Measurements from ENCODE around the gene ZNHIT1. TPM values are rescaled to one million over a fixed set of nuclear protein-coding genes. Genes with fewer than 3 reads are reported as not detected.

The ZNHIT1 gene
- total and polyA plus RNA-seq, 2 donors (not counting 3 experiments of a cell fraction or from before 2014, with no cell fraction given) = 74.1 to 89.9 TPM

DNA sequence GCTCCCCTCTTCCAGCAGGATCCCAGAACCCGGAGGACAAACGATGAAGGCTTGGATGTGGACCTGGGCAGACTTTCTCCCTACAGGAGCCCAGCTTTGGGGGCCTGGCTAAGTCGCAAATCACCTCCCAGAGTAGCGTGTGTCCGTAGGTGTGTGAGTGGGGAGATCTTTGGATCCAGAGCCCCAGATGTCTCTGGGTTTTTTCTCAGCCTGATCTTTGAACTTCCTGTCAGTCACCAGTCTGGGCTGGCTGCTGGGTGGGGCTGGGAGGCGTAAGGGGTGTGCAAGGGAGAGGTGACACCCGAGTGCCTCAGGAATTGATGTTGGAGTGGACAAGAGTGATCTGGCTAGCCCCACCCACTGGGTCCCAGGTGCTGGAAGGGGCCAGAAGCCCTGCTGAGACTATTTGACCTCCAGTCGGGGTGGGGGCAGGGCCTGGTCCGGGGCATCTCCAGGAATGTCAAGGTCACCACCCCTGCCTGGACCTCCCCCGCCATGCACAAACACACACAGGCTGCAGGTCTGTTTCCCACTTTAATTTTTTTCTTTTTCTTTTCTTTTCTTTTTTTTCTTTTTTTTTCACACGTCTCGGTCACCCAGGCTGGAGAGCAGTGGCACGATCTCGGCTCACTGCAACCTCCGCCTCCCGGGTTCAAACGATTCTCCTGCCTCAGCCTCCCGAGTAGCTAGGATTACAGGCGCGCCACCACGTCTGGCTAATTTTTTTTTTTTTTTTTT, 16.9 kb upstream of the ZNHIT1 start, which contains the start of gene MOGAT3:
MOGAT3 (minus strand) TSS at position 175 of the 738 bp plus-strand sequence. CDS start 182 bp downstream, outside the sequence.
- DNase-seq (ENCODE audit: low read depth, low spot score) (no peak), FAIRE-seq (no peak)
- no peaks in the 10 kb centered on the region for H3K9me3 ChIP-seq (replicated peaks; ENCODE audit: control insufficient read depth, insufficient read depth, low read length)
- dilution Hi-C loops (cut with MboI; ENCODE audit: extremely low pct_ligation_motif_present, low sequenced_read_pairs) = no loop called here
- no peak within 1 kb of the TSS for H3K9ac ChIP-seq (replicated peaks; ENCODE audit: extremely low read depth, insufficient read depth, low read length)
- TF ChIP-seq POLR2AphosphoS5 (IDR thresholded peaks at IDR 0.05; ENCODE audit: insufficient read depth, low read depth, low read length) (no peak), MYC (IDR thresholded peaks at IDR 0.05; ENCODE audit: low read depth, low read length) (no peak), EZH2 (IDR thresholded peaks at IDR 0.05; ENCODE audit: borderline replicate concordance, low read depth, low read length, severe bottlenecking) (no peak), GATA2 (IDR thresholded peaks at IDR 0.05; ENCODE audit: insufficient read depth, insufficient read length, low read depth, low read length) (no peak), POLR2A (IDR thresholded peaks at IDR 0.05; ENCODE audit: low read depth, low read length) (no peak), FOS (IDR thresholded peaks at IDR 0.05; ENCODE audit: borderline replicate concordance, insufficient read depth, low read length) (no peak), JUN (IDR thresholded peaks at IDR 0.05; ENCODE audit: borderline replicate concordance, insufficient read depth, insufficient read length, low read depth) (no peak)
- TF ChIP-seq, protein P1, sequence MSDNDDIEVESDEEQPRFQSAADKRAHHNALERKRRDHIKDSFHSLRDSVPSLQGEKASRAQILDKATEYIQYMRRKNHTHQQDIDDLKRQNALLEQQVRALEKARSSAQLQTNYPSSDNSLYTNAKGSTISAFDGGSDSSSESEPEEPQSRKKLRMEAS (IDR thresholded peaks at IDR 0.05; ENCODE audit: insufficient read depth, insufficient read length) = no peak
- TF ChIP-seq, protein P2, sequence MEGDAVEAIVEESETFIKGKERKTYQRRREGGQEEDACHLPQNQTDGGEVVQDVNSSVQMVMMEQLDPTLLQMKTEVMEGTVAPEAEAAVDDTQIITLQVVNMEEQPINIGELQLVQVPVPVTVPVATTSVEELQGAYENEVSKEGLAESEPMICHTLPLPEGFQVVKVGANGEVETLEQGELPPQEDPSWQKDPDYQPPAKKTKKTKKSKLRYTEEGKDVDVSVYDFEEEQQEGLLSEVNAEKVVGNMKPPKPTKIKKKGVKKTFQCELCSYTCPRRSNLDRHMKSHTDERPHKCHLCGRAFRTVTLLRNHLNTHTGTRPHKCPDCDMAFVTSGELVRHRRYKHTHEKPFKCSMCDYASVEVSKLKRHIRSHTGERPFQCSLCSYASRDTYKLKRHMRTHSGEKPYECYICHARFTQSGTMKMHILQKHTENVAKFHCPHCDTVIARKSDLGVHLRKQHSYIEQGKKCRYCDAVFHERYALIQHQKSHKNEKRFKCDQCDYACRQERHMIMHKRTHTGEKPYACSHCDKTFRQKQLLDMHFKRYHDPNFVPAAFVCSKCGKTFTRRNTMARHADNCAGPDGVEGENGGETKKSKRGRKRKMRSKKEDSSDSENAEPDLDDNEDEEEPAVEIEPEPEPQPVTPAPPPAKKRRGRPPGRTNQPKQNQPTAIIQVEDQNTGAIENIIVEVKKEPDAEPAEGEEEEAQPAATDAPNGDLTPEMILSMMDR (IDR thresholded peaks at IDR 0.05; ENCODE audit: extremely low read depth in 1 of 2, insufficient read depth in 1 of 2, low read depth in 1 of 2, low read length in 2 of 2) = no peak
- H3K36me3 ChIP-seq (ENCODE audit: control insufficient read depth in 2 of 2, extremely low read depth in 1 of 2, insufficient read depth in 2 of 2, low read length in 2 of 2) = peaks cover 0 to 2% of the 10 kb centered on the region in 2 experiments
- no peaks in the 10 kb centered on the region for H4K20me1 ChIP-seq (replicated peaks; ENCODE audit: control insufficient read depth, extremely low read depth, insufficient read depth, low read length)
- H3K27ac ChIP-seq (ENCODE audit: insufficient read depth, low read depth, low read length) = no peak within 1 kb of the TSS
- no peaks in the 10 kb centered on the region for H3K9me1 ChIP-seq (replicated peaks; ENCODE audit: control insufficient read depth, extremely low read depth, insufficient read depth, low read length)
- no peak within 1 kb of the TSS for H2AFZ ChIP-seq (ENCODE audit: low read depth, low read length)
- peaks cover 28 to 29% of the 10 kb centered on the region in 2 experiments for H3K27me3 ChIP-seq (ENCODE audit: control insufficient read depth in 2 of 2, insufficient read depth in 2 of 2, low read length in 2 of 2)
- ChIA-PET POLR2A (interaction anchor here (0.6 kb wide), 1 partner anchor 29 kb away, joined by 5 read pairs; no protein-coding TSS in a partner anchor), CTCF (interaction anchor here (1.1 to 5.2 kb wide), 4 partner anchors 8 to 82 kb away, joined by 4 to 38 read pairs (median 7); no protein-coding TSS in a partner anchor)
- BruUV-seq (replicated peaks) = no TSS peak
- no peaks in the 10 kb centered on the region for H3K79me2 ChIP-seq (ENCODE audit: control insufficient read depth, insufficient read depth, low read length)
- intact Hi-C loops (cut with micrococcal nuclease) = no loop called here
- peaks cover 5% of the 10 kb centered on the region for H3K4me1 ChIP-seq (ENCODE audit: control insufficient read depth, extremely low read depth, insufficient read depth, low read length)
- H3K4me2 ChIP-seq (ENCODE audit: insufficient read depth, low read length) = no peak within 1 kb of the TSS
- no peak within 1 kb of the TSS for H3K4me3 ChIP-seq (replicated peaks in 1 of 3; ENCODE audit: insufficient read depth in 1 of 3, low read depth in 1 of 3, low read length in 3 of 3)
